K562 (cell line): Measurements from ENCODE around the gene GALNT5. TPM values are rescaled to one million over a fixed set of nuclear protein-coding genes. Genes with fewer than 3 reads are reported as not detected.

ENCODE experiments used
- ATAC-seq: fragments of 200-7000 bp; cut with Tn5 transposase; 3 replicates; pipeline ENCODE4 v1.9.1; 2020; ENCODE audit warnings: moderate library complexity
- BruUV-seq: library from RNA; stranded (reverse); fragments of 400-500 nt; replicated peaks from 2 replicates; lab custom pipeline; 2021; lab: Mats Ljungman, UMichigan
- CTCF ChIA-PET: fragments of 300-600 bp; formaldehyde crosslinking; extraction: SDS; loops from one replicate; lab custom pipeline; 2021; ENCODE audit warnings: low intra/inter-chr PET ratio; lab: Yijun Ruan, JAX
- POLR2A ChIA-PET: fragments of 300-600, 350-650 bp; sonication (Branson Sonifier 250); formaldehyde crosslinking; extraction: SDS; loops from one replicate; lab custom pipeline; 2021; ENCODE audit warnings: antibody characterized with exemption, inconsistent platforms; lab: Yijun Ruan, JAX
- DNase-seq, 4 experiments: peaks; one replicate each; pipeline versions ENCODE4 v3.0.0 to v3.0.0-alpha.2; 2011 to 2018; ENCODE audit warnings: low spot score in 3 of 4, mixed read lengths in 3 of 4; ENCODE audit errors: extremely low read depth in 1 of 4
- FAIRE-seq: peaks from 2 replicates; lab custom pipeline; 2011; peaks lifted over from hg19 to GRCh38; lab: Jason Lieb, UNC
- H2AFZ ChIP-seq: 2 replicates; pipeline ENCODE4 v1.6.0; 2011; ENCODE audit warnings: low read depth, low read length, control low read depth, inconsistent platforms
- H3K27ac ChIP-seq: fragments of 200-600 bp; 3 replicates; pipeline ENCODE4 v1.8.0; 2011; ENCODE audit warnings: low read depth, mild to moderate bottlenecking, control low read depth, inconsistent platforms, low read length, moderate library complexity, mixed read lengths; ENCODE audit errors: extremely low read depth
- H3K27me3 ChIP-seq, 2 experiments: fragments of 300-600 bp in 1 of 2; 2 replicates in 1 of 2; 3 replicates in 1 of 2; pipeline versions ENCODE4 v1.6.0 to v1.8.0; 2011; ENCODE audit warnings: inconsistent platforms in 2 of 2, low read length in 2 of 2, mild to moderate bottlenecking in 1 of 2, mixed read lengths in 1 of 2, moderate library complexity in 1 of 2; ENCODE audit not compliant: control insufficient read depth in 2 of 2, insufficient read depth in 2 of 2
- H3K36me3 ChIP-seq: fragments of 300-600 bp; 3 replicates; pipeline ENCODE4 v1.8.0; 2011; ENCODE audit warnings: mild to moderate bottlenecking, low read length, inconsistent platforms; ENCODE audit not compliant: control insufficient read depth, insufficient read depth
- H3K4me1 ChIP-seq, 2 experiments: fragments of 200-600 bp in 1 of 2; replicated peaks in 1 of 2; 2 replicates in 1 of 2; 3 replicates in 1 of 2; pipeline versions ENCODE4 v1.5.1 to v1.8.0; 2011; ENCODE audit warnings: inconsistent platforms in 2 of 2, low read length in 2 of 2, mild to moderate bottlenecking in 1 of 2, mixed read lengths in 1 of 2, moderate library complexity in 1 of 2; ENCODE audit not compliant: control insufficient read depth in 2 of 2, insufficient read depth in 2 of 2
- H3K4me2 ChIP-seq: 2 replicates; pipeline ENCODE4 v1.6.1; 2011; ENCODE audit warnings: low read length, control low read depth, inconsistent platforms, mixed read lengths; ENCODE audit not compliant: insufficient read depth
- H3K4me3 ChIP-seq: fragments of 200-600 bp; sonication (generic), shearing (Covaris generic); 2 replicates; pipeline ENCODE4 v1.5.1; 2016; ENCODE audit warnings: control low read depth, inconsistent platforms
- H3K79me2 ChIP-seq: fragments of 200-600 bp; 3 replicates; pipeline ENCODE4 v1.8.0; 2011; ENCODE audit warnings: low read length, inconsistent platforms; ENCODE audit not compliant: control insufficient read depth, insufficient read depth
- H3K9ac ChIP-seq, 2 experiments: 2 replicates each; pipeline versions ENCODE4 v1.6.0 to v1.6.1; 2011; ENCODE audit warnings: low read depth in 2 of 2, low read length in 2 of 2, control low read depth in 1 of 2, inconsistent platforms in 1 of 2, mild to moderate bottlenecking in 1 of 2, mixed read lengths in 1 of 2; ENCODE audit not compliant: insufficient read depth in 1 of 2
- H3K9me1 ChIP-seq: one replicate; pipeline ENCODE4 v1.6.0; 2011; ENCODE audit warnings: inconsistent platforms, mild to moderate bottlenecking, low read length, moderate library complexity; ENCODE audit not compliant: control insufficient read depth, insufficient read depth
- H3K9me3 ChIP-seq: replicated peaks from 2 replicates; pipeline ENCODE4 v1.5.1; 2011; ENCODE audit warnings: low read depth, low read length, inconsistent platforms; ENCODE audit not compliant: control insufficient read depth, insufficient read depth
- H4K20me1 ChIP-seq: replicated peaks from 2 replicates; pipeline ENCODE4 v1.6.1; 2011; ENCODE audit warnings: low read length, inconsistent platforms, mixed read lengths; ENCODE audit not compliant: control insufficient read depth, insufficient read depth
- ARID1B ChIP-seq: fragments of 450-650 bp; IDR thresholded peaks from 2 replicates; pipeline ENCODE4 v1.6.1; 2016; ENCODE audit warnings: antibody characterized with exemption, mild to moderate bottlenecking, inconsistent platforms
- CLOCK ChIP-seq: fragments of 250-450 bp; sonication (Bioruptor Pico); IDR thresholded peaks from 2 replicates; pipeline ENCODE4 v1.4.0; 2020; ENCODE audit warnings: mild to moderate bottlenecking, moderate library complexity, borderline replicate concordance
- DMBX1 ChIP-seq: fragments of 250-450 bp; sonication (Bioruptor Pico); IDR thresholded peaks from 2 replicates; pipeline ENCODE4 v1.8.0; 2022; ENCODE audit warnings: inconsistent platforms, mild to moderate bottlenecking, moderate library complexity, borderline replicate concordance
- ELF1 ChIP-seq: fragments of 200-800 bp; sonication (Bioruptor generic); IDR thresholded peaks from 2 replicates; pipeline ENCODE4 v1.6.1; 2016; ENCODE audit warnings: missing genetic modification characterization, missing compliant biosample characterization
- MEIS2 ChIP-seq: fragments of 450-650 bp; IDR thresholded peaks from 2 replicates; pipeline ENCODE4 v1.6.1; 2014; ENCODE audit warnings: mild to moderate bottlenecking; ENCODE audit not compliant: partially characterized antibody
- MNT ChIP-seq, 2 experiments: fragments of 450-650 bp; conservative IDR thresholded peaks; 2 replicates each; pipeline ENCODE4 v1.6.1; 2017; ENCODE audit warnings: mild to moderate bottlenecking in 2 of 2, moderate library complexity in 2 of 2
- MTA3 ChIP-seq: fragments of 450-650 bp; formaldehyde crosslinking; IDR thresholded peaks from 2 replicates; pipeline ENCODE4 v1.6.1; 2017; ENCODE audit warnings: mild to moderate bottlenecking, borderline replicate concordance
- MYNN ChIP-seq, 2 experiments: sonication (generic); formaldehyde crosslinking in 1 of 2; IDR thresholded peaks; 2 replicates each; pipeline versions ENCODE4 v1.5.0 to v1.6.1; 2016 to 2020; ENCODE audit warnings: antibody characterized with exemption in 1 of 2, missing genetic modification reagents in 1 of 2
- PCBP2 ChIP-seq: fragments of 200-400 bp; formaldehyde crosslinking; IDR thresholded peaks from 2 replicates; pipeline ENCODE4 v1.6.1; 2018; ENCODE audit warnings: low read length, low read depth, mild to moderate bottlenecking, moderate library complexity; ENCODE audit not compliant: poor library complexity, severe bottlenecking
- SMARCC2 ChIP-seq: fragments of 450-650 bp; IDR thresholded peaks from 2 replicates; pipeline ENCODE4 v1.6.1; 2017; ENCODE audit warnings: antibody characterized with exemption, moderate library complexity, mild to moderate bottlenecking, low read depth
- THAP7 ChIP-seq: fragments of 250-450 bp; sonication (Bioruptor Pico); IDR thresholded peaks from 2 replicates; pipeline ENCODE4 v1.5.0; 2021
- ZNF592 ChIP-seq: fragments of 450-650 bp; IDR thresholded peaks from 2 replicates; pipeline ENCODE4 v1.6.1; 2017; ENCODE audit warnings: antibody characterized with exemption, mild to moderate bottlenecking
- WGBS: fragments of 100-300 bp; shearing (Covaris generic); methylation state at CpG from one replicate; pipeline ENCODE4 v1.1.6; 2016; ENCODE audit warnings: low coverage, mixed read lengths; ENCODE audit not compliant: insufficient coverage; ENCODE audit errors: missing lambda C conversion rate; 5-methylcytosine and 5-hydroxymethylcytosine counted together
- in situ Hi-C: fragments of 300-500 bp; cut with MboI; formaldehyde crosslinking; loops from 4 replicates; pipeline ENCODE4 v1.15.0; 2018; ENCODE audit warnings: inconsistent platforms, mixed read lengths
- intact Hi-C: fragments of 100-400 bp; cut with micrococcal nuclease; formaldehyde crosslinking; loops from 2 replicates; pipeline ENCODE4 v1.14.2; 2022
- polyA plus RNA-seq, 8 experiments: library from polyadenylated mRNA; depleted of rRNA in 4 of 8; stranded (reverse) in 5 of 8; unstranded in 3 of 8; fragments of >200 nt; fragmentation: Nextera tagmentation in 2 of 8; fragmentation: Illumina TruSeq in 1 of 8; extraction: Ambion mirVana in 2 of 8; extraction: Trizol in 1 of 8; gene quantifications; 2 replicates each; pipeline versions ENCODE4 v1.2.1 to v1.2.3, GENCODE V29; 2011 to 2014; ENCODE audit warnings: inconsistent platforms in 1 of 8, missing spikeins in 1 of 8
- total RNA-seq, 7 experiments: library from RNA; depleted of rRNA in 6 of 7; stranded (reverse); fragments of >200 nt in 6 of 7; fragmentation: Illumina TruSeq in 2 of 7; extraction: Trizol in 2 of 7; gene quantifications; 2 replicates each; pipeline versions ENCODE4 v1.2.1 to v1.2.3, GENCODE V29; 2011 to 2021; ENCODE audit warnings: low replicate concordance in 1 of 7

GALNT5 gene
- total and polyA plus RNA-seq, 9 of the 15 experiments (the other 6 are each of a cell fraction or from before 2014, with no cell fraction given) = 21.6 to 73.0 (median 54.7) TPM

GRCh38 chr2:157244691-157245090, 12.8 kb upstream of the GALNT5 start:
- ChIA-PET POLR2A (interaction anchor here (3.7 kb wide), 1 partner anchor 15 kb away, joined by 28 read pairs; the partner anchor contains the start of gene GALNT5), CTCF (interaction anchor here (0.6 kb wide), 1 partner anchor 1876 kb away, joined by 5 read pairs; no protein-coding TSS in a partner anchor)
- Histone ChIP-seq H3K4me1 (peaks cover 0 to 16% of the 10 kb centered on the region in 2 experiments; a peak in 2 of 5 replicates), H2AFZ (peak overlapping the region; percentile 44), H3K4me3 (no peak overlapping the region), H3K9ac (no peak overlapping the region), H3K9me3 (no peaks in the 10 kb centered on the region), H3K9me1 (no peaks in the 10 kb centered on the region), H3K27ac (no peak overlapping the region), H3K36me3 (no peaks in the 10 kb centered on the region), H4K20me1 (no peaks in the 10 kb centered on the region), H3K27me3 (no peaks in the 10 kb centered on the region), H3K79me2 (no peaks in the 10 kb centered on the region), H3K4me2 (no peak overlapping the region)
- WGBS = 32% methylated on average over 4 of the region's 4 CpGs
- peak; percentile 19 for ATAC-seq
- intact Hi-C loops (no loop called here), in situ Hi-C loops (no loop called here)
- DNase-seq = no peak
- no TSS peak for BruUV-seq
- FAIRE-seq = no peak
- TF ChIP-seq CLOCK (CRISPR knock-in tag) (no peak), MTA3 (no peak), MYNN (IDR thresholded peaks at IDR 0.05) (no peak), MYNN (CRISPR knock-in tag; IDR thresholded peaks at IDR 0.05) (no peak), MEIS2 (peak; percentile 35), ZNF592 (peak; percentile 65; the same call in 1 of the 2 replicates), SMARCC2 (no peak), DMBX1 (CRISPR knock-in tag) (0 out of 2 replicates have a peak, but pooled peaks have one; percentile 12), ELF1 (tag) (no peak), THAP7 (CRISPR knock-in tag) (no peak), MNT (conservative IDR thresholded peaks at IDR 0.05) (peak; percentile 23 to 41; a peak in 1 of 4 replicates), PCBP2 (no peak), ARID1B (no peak)
